Measurements from ENCODE around the gene C21orf91.

The C21orf91 gene

DNA sequence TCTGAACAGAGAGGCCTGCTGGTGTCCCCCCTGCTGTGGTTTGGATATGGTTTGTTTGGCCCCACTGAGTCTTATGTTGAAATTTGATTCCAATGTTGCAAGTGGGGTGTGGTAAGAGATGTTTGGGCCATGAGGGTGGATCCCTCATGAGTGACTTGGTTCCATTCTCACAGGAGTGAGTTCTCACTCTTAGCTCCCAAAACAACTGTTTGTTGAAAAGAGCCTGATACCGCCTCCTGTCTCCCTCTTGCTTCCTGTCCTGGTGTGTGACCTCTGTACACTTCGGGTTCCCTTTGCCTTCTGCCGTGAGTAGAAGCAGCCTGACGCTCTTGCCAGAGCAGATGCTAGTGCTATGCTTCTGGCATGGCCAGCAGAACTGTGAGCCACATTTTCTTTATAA is 60.5 kb downstream of the C21orf91 start:
- 92 to 95% methylated on average over 4 of the region's 4 CpGs for WGBS, 2 experiments

GRCh38 chr21:17757671-17758070 is 61.5 kb downstream of the C21orf91 start:
- Histone ChIP-seq H3K36me3 (ENCODE audit: control insufficient read depth, insufficient read depth, low read length) (no peaks in the 10 kb centered on the region), H3K27me3 (ENCODE audit: control insufficient read depth, insufficient read depth, low read length, poor library complexity, severe bottlenecking) (no peaks in the 10 kb centered on the region), H3K4me3 (ENCODE audit: insufficient read depth, low read depth, low read length) (no peak overlapping the region), H3K27ac (ENCODE audit: insufficient read depth, low read depth, low read length, poor library complexity, severe bottlenecking) (no peak overlapping the region), H3K4me1 (ENCODE audit: control insufficient read depth, insufficient read depth, low read length) (no peaks in the 10 kb centered on the region), H3K9me3 (ENCODE audit: control insufficient read depth, low read length) (no peaks in the 10 kb centered on the region)
- WGBS, 2 experiments = 92 to 94% methylated on average over 20 of the region's 20 CpGs

More for the DNA sequence above, 60.5 kb downstream of the C21orf91 start:
- Histone ChIP-seq H3K4me3 (ENCODE audit: insufficient read depth, low read depth, low read length) (no peak overlapping the region), H3K27me3 (ENCODE audit: control insufficient read depth, insufficient read depth, low read length, poor library complexity, severe bottlenecking) (no peaks in the 10 kb centered on the region), H3K36me3 (ENCODE audit: control insufficient read depth, insufficient read depth, low read length) (no peaks in the 10 kb centered on the region), H3K4me1 (ENCODE audit: control insufficient read depth, insufficient read depth, low read length) (no peaks in the 10 kb centered on the region), H3K9me3 (ENCODE audit: control insufficient read depth, low read length) (no peaks in the 10 kb centered on the region), H3K27ac (ENCODE audit: insufficient read depth, low read depth, low read length, poor library complexity, severe bottlenecking) (no peak overlapping the region)

GRCh38 chr21:17753736-17754135 is 65.4 kb downstream of the C21orf91 start:
- Histone ChIP-seq H3K4me3 (ENCODE audit: insufficient read depth, low read depth, low read length) (no peak overlapping the region), H3K27ac (ENCODE audit: insufficient read depth, low read depth, low read length, poor library complexity, severe bottlenecking) (no peak overlapping the region), H3K27me3 (ENCODE audit: control insufficient read depth, insufficient read depth, low read length, poor library complexity, severe bottlenecking) (no peaks in the 10 kb centered on the region), H3K9me3 (ENCODE audit: control insufficient read depth, low read length) (no peaks in the 10 kb centered on the region), H3K4me1 (ENCODE audit: control insufficient read depth, insufficient read depth, low read length) (no peaks in the 10 kb centered on the region), H3K36me3 (ENCODE audit: control insufficient read depth, insufficient read depth, low read length) (no peaks in the 10 kb centered on the region)
- 91 to 95% methylated on average over 2 of the region's 2 CpGs for WGBS, 2 experiments

DNA sequence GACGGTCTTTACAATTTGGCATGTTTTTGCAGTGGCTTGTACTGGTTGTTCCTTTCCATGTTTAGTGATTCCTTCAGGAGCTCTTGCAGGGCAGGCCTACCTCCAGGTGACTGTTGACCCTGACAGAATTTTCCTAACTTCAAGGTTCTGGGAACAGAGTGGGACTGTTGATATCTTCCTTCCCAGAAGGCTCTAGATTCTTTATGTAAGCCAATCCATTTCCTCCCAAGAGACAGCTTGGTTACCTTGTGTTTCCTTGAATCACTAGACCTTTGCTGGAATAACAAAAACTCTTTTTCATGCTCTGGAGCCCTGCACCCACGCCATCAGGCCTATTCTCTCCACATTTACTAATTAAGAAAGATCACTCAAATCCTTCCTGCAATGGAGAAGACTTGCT is 67.0 kb downstream of the C21orf91 start:
- no peaks in the 10 kb centered on the region for H3K9me3 ChIP-seq (ENCODE audit: control insufficient read depth, low read length)
- no peak overlapping the region for H3K4me3 ChIP-seq (ENCODE audit: insufficient read depth, low read depth, low read length)
- no peaks in the 10 kb centered on the region for H3K4me1 ChIP-seq (ENCODE audit: control insufficient read depth, insufficient read depth, low read length)
- 92 to 98% methylated on average over 2 of the region's 2 CpGs for WGBS, 2 experiments
- no peak overlapping the region for H3K27ac ChIP-seq (ENCODE audit: insufficient read depth, low read depth, low read length, poor library complexity, severe bottlenecking)
- no peaks in the 10 kb centered on the region for H3K27me3 ChIP-seq (ENCODE audit: control insufficient read depth, insufficient read depth, low read length, poor library complexity, severe bottlenecking)
- no peaks in the 10 kb centered on the region for H3K36me3 ChIP-seq (ENCODE audit: control insufficient read depth, insufficient read depth, low read length)

GRCh38 chr21:17746920-17747319 is 72.2 kb downstream of the C21orf91 start:
- H3K4me1 ChIP-seq (ENCODE audit: control insufficient read depth, insufficient read depth, low read length) = no peaks in the 10 kb centered on the region
- 81% methylated on average over 2 of the region's 2 CpGs for WGBS, 2 experiments
- H3K27ac ChIP-seq (ENCODE audit: insufficient read depth, low read depth, low read length, poor library complexity, severe bottlenecking) = no peak overlapping the region
- no peak overlapping the region for H3K4me3 ChIP-seq (ENCODE audit: insufficient read depth, low read depth, low read length)
- H3K27me3 ChIP-seq (ENCODE audit: control insufficient read depth, insufficient read depth, low read length, poor library complexity, severe bottlenecking) = no peaks in the 10 kb centered on the region
- H3K36me3 ChIP-seq (ENCODE audit: control insufficient read depth, insufficient read depth, low read length) = no peaks in the 10 kb centered on the region
- H3K9me3 ChIP-seq (ENCODE audit: control insufficient read depth, low read length) = peaks cover 2% of the 10 kb centered on the region

GRCh38 chr21:17745086-17745485 is 74.1 kb downstream of the C21orf91 start:
- no peaks in the 10 kb centered on the region for H3K4me1 ChIP-seq (ENCODE audit: control insufficient read depth, insufficient read depth, low read length)
- no peak overlapping the region for H3K4me3 ChIP-seq (ENCODE audit: insufficient read depth, low read depth, low read length)
- H3K27ac ChIP-seq (ENCODE audit: insufficient read depth, low read depth, low read length, poor library complexity, severe bottlenecking) = no peak overlapping the region
- H3K9me3 ChIP-seq (ENCODE audit: control insufficient read depth, low read length) = peaks cover 2% of the 10 kb centered on the region
- 94 to 96% methylated on average over 6 of the region's 6 CpGs for WGBS, 2 experiments
- no peaks in the 10 kb centered on the region for H3K36me3 ChIP-seq (ENCODE audit: control insufficient read depth, insufficient read depth, low read length)
- no peaks in the 10 kb centered on the region for H3K27me3 ChIP-seq (ENCODE audit: control insufficient read depth, insufficient read depth, low read length, poor library complexity, severe bottlenecking)

GRCh38 chr21:17742940-17743592 is 76.1 kb downstream of the C21orf91 start:
- Histone ChIP-seq H3K27me3 (ENCODE audit: control insufficient read depth, insufficient read depth, low read length, poor library complexity, severe bottlenecking) (no peaks in the 10 kb centered on the region), H3K4me3 (ENCODE audit: insufficient read depth, low read depth, low read length) (no peak overlapping the region), H3K9me3 (ENCODE audit: control insufficient read depth, low read length) (peaks cover 2% of the 10 kb centered on the region), H3K4me1 (ENCODE audit: control insufficient read depth, insufficient read depth, low read length) (no peaks in the 10 kb centered on the region), H3K36me3 (ENCODE audit: control insufficient read depth, insufficient read depth, low read length) (no peaks in the 10 kb centered on the region), H3K27ac (ENCODE audit: insufficient read depth, low read depth, low read length, poor library complexity, severe bottlenecking) (no peak overlapping the region)
- 97 to 100% methylated on average over 2 of the region's 2 CpGs for WGBS, 2 experiments

- Histone ChIP-seq H3K9me3 (ENCODE audit: control insufficient read depth, low read length) (peaks cover 2% of the 10 kb centered on the region), H3K36me3 (ENCODE audit: control insufficient read depth, insufficient read depth, low read length) (no peaks in the 10 kb centered on the region), H3K27ac (ENCODE audit: insufficient read depth, low read depth, low read length, poor library complexity, severe bottlenecking) (no peak overlapping the region), H3K27me3 (ENCODE audit: control insufficient read depth, insufficient read depth, low read length, poor library complexity, severe bottlenecking) (no peaks in the 10 kb centered on the region), H3K4me3 (ENCODE audit: insufficient read depth, low read depth, low read length) (no peak overlapping the region), H3K4me1 (ENCODE audit: control insufficient read depth, insufficient read depth, low read length) (no peaks in the 10 kb centered on the region)
These were observed 77.0 kb downstream of the C21orf91 start for GRCh38 chr21:17742181-17742580.
